ENCODE results near the gene RHOF.
"Not testable (repeated sequence)": the region's sequence is repeated elsewhere in the genome, so short reads cannot be mapped to it uniquely, and the experiment has no call there.

RHOF gene

DNA sequence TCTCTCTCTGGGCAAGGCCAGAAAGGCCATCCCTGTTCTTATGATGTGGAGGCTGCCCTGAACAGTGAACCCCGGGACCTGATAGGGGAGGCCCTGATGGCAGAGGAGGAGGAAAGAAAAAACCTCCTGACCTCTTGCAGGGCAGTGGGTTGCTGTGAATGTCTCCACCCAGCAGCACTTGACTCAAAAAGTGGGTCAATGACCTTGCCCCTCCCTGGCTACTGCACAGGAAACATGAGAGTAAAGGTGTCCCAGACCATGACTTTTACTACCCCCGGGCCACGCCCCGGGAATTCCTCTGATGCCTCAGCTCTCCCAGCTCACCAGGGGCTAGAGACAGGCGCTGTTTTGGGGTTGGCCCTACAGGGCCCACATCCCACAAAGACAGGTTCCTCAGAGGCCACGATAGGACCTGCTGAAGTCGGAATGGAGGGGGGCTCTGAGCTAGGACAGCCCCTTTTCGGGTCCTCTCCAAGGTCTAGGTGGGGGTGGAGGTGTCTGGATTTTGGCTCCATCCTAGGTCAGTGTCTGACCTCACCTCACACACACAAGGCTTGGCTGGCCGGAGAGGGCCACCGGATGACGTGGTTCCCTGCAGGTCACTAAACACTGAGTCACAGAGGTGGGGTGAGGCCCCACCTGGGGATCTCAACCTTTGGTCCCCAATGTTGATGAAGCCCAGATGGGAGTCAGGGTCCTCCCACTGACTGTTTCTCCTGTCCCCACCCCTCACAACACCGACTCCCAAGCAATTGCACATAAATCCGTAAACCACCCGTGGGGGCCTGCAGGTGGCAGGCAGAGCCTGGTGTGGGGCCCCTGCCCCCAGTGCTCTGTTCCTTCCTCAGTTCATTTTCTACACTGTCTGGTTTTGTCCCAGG is 1.6 kb downstream of the RHOF start:
- no peak for DNase-seq

DNA sequence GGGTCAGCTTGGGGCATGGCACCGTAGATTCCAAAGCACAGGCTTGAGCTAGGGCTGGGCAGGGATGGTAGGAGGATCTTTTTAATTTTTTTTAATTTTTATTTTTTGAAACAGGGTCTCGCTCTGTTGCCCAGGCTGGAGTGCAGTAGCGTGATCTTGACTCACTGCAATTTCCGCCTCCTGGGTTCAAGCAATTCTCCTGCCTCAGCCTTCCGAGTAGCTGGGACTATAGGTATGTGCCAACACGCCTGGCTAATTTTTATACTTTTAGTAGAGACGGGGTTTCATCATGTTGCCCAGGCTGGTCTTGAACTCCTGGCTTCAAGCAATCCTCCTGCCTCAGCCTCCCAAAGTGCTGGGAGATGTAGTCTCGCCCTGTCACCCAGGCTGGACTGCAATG is 2.7 kb downstream of the RHOF start:
- DNase-seq, result not testable (repeated sequence)

DNA sequence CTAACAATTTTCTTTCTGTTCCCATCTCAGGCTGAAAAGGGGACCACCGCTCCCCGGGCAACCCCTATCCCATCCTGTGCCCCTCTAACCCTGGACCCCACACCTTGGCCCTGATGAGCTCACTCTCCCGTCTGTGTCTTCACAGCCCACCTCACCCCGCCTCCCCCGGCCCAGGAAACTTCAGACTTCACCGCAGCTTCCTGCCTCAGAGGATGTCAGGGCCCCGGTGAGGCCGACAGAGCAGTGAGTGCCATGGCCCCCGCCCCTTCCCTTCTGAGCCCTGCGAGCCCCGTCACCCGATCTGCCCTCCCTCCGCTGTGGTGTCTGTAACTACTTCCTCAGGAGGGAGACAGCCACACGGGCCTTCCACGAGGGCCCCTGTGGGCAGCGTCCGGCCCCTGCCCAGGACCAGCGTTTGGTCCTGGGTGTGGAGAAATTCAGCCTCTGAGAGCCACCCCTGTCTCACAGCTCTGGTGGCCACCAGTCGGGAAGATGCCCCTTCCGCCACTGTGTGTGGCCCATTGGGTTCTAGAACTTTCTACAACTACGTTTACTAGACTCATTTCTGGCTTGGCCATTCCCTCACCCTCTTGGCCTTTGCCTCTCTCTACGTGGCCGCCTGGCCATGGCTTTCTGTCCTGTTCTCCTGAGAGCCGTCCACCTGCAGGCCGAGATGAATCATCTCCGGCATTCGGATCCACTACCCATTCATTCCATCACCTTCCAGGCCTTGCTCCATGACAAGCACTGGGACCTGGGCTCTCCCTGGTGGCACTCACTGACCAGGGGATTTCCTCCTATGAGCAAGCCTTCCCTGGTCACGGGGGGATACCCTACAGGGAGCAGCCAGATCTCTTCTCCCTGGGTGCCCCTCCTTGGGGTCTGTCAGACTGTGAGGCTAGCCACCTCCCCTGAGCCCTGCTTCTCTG is 3.4 kb downstream of the RHOF start:
- no peak for DNase-seq

DNA sequence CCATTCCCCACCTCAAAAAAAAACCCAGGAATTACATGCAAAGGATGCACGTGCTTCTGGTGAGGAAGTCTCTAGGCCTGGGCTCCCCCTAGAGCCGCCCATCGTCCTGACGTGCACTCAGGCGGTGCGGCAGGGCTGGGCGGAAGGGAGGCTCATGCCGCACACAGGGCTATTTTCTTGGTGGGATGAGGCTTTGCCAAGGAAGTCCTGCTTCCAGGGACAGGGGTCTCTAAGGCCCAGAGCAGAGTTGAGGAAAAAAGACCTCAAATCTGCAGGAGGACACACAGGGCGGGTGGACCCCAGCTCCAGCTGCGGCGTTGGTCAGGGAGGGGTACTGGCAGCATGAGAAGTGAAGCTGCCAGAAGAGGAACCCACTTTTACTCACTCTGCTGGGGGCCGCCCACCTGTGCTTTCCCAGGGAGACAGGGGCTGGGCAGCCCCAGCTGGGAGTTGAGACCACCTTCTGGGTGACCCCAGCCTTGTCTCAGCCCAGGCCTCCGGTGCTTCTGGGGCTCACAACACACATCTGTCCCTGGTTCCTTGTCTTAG is 4.2 kb downstream of the RHOF start:
- DNase-seq, result no peak

DNA sequence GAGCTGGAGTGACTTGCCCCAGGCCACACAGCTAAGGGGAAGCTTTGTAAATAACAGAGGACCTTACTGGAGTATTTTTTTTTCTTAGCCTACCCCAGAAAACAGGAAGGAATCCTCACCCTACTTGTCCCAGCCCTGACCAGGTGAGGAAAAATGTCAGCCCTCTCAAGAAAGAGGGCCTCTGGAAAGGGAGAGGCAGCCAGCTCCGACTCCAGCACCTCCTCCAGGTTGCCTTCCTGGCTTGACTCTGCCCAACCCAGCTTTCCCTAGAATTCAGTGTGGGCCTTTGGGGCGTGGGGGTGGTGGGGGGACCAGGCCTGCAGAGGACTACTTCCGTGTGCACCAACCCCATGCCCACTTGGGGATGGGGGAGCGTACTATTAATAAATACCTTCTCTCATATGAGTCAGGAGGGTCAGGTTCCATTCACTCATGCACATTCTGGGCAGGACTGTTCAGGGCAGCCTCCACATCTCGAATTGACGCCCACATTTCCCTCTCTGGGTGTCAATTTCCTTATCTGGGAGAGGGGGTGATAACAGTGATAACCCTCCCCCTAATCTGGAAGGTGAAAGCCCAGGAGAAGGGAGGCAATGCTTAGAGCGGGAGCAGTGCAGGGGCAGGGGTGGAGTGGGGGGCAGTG is 5.2 kb downstream of the RHOF start:
- no peak for DNase-seq

DNA sequence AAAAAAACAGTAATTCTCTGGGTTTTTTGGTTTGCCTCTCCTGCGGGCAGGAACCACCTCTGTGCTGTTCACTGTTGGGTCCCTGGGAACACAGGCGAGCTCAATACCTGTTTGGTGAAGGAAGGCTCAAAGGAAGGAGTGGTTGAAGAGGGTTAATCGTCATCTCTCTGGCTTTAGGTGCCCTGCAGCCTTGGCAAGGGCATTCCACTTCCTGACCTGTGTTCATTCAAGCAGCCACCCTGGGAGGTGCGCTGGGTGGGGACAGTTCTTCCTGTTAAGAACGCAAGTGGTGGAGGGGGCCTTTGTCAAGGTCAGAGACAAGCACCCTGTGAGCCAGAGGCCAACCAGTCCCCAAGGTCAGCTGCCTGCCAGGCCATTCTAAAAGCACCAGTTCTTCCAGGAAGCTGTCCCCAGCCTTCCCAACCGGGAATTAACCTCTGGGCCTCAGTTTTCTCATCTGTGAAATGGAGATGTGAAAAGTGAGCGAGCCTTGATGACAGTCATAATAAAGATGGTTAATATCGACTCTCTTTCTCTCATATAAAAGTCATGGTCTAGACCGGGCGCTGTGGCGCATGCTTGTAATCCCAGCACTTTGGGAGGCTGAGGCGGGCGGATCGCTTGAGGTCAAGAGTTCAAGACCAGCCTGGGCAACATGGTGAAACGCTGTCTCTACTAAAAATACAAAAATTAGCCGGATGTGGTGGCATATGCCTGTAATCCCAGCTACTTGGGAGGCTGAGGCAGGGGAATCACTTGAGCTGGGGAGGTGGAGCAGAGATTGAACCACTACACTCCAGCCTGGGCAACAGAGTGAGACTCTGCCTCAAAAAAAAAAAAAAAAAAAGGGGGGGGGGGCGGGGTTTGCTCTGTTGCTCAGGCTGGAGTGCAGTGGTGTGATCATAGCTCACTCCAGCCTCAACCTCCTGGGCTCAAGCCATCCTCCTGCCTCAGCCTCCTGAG is 6.1 kb downstream of the RHOF start:
- no peak for DNase-seq

DNA sequence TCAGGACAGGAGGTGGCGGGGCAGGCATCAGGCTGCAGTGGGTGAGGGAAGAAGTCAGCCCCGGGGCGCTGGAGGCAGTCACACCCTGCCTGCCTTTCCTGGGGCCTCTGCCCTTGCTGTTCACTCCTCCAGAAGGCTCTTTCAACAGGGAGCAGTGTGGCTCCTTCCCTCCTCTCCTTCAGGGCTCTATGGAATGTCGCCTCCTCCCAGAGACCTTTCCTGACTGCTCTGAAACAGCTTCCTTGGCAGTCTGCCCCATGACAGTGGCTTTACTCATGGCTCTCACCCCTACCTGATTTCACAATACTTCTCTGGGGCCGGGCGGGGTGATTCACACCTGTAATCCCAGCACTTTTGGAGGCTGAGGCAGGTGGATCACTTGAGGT is 7.1 kb downstream of the RHOF start:
- DNase-seq, result peak; percentile 93

DNA sequence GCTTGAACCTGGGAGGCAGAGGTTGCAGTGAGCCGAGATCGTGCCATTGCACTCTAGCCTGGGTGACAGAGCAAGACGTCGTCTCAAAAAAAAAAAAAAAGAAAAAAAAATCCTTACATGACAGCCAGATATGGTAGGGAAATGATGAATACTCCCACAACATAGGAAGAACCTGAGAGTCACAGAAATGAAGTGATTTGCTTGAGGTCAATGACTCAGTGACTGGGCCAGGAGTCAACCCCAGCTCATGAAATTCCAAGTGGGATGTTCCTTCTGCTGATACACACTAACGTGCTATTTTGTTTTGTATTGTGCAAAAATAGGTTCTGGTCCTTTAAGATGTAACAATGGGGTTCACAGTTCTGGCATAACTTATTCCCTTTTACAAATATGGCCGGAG is 9.0 kb downstream of the RHOF start:
- peak; percentile 86 for DNase-seq

DNA sequence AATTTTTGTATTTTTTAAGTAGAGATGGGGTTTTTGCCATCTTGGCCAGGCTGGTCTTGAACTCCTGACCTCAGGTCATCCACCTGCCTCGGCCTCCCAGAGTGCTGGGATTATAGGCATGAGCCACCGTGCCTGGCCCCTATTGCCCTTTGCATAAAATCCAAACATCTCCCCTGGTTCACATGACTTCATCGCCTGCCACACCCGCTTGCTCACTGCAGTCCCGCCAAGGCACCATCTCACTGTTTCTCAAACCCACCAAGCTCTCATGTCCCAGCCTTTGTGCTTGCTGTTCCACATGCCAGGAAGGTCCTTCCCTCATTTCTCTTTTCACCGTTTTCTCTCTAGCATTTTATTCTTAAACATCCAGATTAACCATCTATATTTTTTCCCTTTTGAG is 9.7 kb downstream of the RHOF start:
- DNase-seq, result no peak

DNA sequence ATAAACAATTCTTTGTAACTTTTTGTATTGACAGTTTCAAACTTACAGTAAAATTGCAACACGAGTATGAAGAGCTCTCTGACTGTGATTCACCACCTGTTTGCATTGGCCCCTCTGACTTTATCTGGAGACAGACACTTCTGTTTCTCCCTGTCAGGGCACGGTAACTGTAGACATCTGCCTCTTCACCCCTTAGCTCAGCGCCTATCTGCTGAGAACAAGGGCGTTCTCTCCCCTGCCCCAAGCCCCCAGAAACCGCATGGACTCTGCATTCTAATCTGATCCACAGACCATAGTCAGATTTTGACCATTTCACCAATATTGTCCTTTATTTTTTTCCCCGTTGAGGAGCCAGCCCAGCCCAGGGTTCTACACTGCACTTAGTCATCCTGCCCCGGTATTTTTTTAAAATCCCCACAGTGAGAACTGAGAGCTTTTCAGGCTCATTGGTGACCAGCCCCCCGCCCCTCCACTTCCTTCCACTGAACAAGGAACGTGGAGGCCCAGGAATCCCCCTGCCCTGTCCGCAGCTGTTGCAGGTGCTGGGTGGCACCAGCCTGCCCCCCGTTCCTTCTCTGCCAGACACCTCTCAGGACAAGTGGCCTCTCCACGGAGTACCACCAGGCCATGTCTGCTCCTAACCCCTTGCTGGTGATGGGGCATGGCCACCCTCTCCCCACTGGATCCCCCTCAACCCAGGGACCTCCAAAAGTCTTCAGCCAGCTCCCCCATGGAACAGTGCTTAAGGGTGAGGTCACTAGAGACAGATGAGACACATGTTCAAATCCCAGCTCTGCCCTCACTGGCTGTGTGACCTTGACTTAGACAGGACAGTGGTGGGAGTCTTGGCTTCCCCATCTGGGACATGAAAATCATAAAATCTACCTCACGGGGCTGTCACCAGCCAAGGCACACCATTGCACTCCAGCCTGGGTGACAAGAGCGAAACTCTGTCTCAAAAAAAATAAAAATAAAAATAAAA is 11.2 kb downstream of the RHOF start:
- no peak for DNase-seq

DNA sequence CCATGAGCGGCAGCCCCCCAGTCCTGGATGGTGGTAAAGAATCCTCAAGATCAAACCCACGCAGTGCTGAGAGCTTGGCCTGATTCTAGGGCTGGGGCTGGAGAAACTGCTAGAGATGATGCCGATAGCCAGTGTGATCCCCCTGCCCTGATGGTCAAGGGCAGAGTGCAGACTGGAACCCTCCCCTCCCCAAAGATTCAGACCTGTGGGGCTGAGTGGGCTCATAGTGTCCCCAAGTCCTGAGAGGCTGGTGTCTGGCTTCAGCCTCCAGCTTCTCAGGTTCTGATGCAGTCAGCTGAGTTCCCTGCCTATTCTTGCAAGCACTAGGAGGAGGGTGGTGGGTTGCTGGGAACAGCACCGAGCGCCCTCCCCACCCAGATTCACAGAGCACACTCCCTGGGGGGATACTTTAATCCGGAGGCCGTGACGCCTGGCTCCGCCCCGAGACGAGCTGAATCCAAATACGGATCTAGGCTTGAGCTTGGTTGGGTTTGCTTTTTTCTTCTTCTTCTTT is 11.9 kb downstream of the RHOF start:
- DNase-seq, result no peak

DNA sequence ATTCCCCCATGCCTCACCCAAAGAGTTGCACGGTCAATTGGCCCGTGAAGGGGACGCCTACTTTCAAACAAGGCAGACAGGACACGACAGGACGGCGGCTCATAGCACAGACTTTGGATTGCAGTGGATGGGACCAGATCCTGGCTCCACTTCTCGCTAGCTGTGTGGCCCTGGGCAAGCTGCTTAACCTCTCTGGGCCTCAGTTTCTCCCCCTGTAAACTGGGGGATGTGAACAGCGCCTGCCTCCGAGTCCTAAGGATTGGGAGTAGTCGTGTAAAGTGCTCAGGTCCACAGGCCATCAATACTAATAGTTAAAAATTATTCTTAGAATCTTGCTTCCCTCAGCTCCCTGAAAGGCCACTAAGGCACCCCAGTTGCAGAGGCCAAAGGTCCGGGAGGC is 13.1 kb downstream of the RHOF start:
- DNase-seq, result no peak

DNA sequence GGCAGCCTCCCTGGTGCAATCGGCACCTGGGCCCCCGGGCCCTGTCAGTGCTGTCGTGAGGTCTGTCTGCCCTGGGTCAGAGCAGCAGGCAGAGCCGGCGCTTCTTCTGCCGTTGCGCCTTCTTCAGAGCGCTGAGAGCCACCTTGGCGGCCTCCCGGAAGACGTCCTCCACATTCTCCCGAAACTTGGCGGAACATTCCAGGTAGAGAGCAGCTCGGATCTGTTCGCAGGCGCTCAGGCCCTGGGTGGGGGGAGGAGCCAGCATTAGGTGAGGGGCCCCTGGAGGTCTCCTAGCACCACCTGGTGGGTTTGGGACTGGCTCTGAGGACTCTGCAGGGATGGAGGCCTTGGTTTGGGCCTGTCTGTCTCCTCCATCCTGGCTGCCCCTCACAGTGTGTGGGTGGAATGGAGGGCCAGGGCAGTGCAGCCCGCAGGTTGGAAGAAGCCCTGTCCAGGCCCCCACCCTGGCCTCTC is 14.0 kb downstream of the RHOF start:
- DNase-seq, result no peak

DNA sequence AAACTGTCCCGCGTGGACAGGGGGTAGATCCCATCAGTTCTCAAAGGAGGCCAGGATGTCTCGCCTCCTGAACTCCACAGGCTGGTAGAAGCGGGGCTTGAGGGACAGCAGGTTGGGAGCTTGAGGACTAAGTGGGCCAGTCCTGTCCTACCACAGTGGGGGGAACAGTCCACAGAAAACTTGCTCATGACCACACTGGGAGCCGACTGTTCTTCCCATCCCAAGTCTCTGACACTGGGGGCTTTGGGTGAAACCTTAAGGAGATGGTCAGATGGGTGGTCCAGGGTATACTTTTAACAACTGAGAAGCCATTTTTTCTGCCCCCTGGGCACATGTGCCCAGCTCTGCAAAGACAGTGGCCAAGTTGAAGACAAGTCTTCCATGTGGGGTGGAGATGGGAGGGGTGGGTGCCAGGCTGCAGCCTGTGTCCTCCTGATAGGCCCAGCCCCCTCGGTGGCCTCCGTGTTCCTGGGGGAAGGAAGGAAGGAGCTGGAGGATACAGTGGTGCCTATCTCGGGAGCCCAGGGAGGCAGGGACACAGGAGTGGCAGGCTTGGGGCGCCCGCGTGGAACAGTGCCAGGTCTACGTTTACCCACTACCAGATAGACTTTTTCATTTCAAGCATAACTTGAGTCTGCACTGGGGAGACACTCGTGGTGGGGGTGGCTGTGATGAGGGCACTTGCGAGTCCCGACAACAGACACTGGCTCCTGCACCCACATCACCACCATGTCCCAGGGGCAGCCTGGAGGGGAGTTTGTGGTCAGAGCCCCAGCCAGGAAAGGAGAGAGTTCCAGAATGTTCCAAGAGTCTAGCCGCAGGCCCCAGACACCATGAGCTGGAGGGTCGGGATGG is 14.7 kb downstream of the RHOF start:
- no peak for DNase-seq

DNA sequence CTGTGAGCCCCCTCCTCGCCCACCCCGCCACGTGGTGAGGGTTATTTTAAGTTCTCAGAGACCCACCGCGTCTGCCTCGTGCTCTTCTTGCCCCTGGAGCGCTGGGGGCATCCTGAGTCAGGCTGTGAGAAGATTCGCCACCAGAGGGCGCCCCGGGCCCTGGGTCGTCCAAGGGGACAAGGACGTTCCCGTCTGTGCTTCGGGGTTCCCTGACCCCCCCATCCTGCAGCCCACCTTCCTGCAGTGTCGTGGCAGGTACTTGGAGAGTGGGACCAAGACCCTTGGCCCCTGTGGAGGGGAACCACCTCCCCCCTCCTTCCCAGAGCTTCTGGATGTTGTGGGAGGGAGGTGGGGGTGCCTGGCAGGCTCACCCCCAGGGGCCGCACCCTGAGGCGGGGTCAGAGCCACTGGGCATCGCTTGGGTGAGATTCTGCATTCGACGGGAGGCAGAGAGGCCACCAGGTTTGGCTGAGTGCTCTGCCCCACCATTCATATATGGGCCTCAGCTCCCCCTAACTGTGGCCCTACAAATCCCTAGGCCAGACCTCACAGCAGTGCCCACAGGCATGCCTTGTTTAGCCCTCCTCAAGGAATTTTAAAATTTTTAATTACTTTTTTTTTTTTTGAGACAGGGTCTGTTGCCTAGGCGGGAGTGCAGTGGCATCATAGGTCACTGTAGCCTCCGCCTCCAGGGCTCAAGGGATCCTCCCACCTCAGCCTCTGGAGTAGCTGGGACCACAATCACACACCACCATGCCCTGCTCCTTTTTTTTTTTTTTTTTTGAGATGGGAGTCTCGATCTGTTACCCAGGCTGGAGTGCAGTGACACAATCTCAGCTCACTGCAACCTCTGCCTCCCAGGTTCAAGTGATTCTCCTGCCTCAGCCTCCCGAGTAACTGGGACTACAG is 17.0 kb downstream of the RHOF start:
- DNase-seq, result peak; percentile 50

DNA sequence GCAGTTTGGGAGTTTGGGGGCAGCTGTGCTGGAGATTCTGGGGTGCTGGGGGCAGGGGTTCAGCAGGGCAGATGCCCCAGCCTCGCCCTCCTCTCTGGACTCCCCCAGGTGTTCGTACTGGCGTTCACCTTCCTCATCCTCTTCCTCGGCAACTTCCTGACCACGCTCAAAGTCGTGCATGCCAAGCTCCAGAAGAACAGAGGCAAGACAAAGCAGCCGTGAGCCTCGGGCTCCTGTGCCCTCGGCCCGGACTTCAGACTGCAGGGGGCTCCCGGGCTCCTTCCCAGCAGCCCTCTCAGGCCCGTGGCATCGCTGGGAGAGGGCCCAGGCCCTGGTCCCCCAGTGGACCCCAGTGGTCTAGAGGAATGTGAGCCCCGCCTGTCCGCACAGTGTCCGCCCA is 18.0 kb downstream of the RHOF start:
- no peak for DNase-seq

DNA sequence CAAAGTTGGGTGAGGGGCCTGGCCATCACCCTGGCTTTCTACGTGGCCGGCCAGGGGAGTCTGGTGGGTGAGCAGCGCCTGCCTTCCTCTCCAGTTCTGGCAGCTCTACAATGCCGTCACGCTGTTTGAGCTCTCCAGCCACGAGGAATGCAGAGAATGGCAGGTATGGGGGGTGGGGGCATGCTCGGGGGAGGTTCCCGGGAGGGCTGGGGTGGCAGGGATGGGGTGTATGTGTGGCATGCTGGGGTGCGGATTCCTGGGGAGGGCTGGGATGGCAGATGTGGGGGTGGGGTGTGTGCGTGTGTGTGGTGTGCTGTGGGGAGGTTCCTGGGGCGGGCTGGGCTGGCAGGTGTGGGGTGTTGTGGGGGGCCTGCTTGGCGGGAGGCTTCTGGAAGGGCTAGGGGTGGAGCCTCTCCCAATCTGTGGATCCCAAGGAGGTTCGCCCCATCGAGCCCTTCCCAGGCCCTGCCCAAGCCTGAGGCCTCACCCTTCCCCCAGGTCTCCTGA is 18.5 kb downstream of the RHOF start:
- DNase-seq, result no peak

Data from fibroblast of skin of abdomen (primary cell).